Keratinocyte (primary cell): ENCODE data around the gene USP34. TPM values are rescaled to one million over a fixed set of nuclear protein-coding genes. Genes with fewer than 3 reads are reported as not detected.

ENCODE experiments used
- DNase-seq: peaks from one replicate; pipeline ENCODE4 v3.0.0-alpha.2; 2011; ENCODE audit warnings: low read depth, missing footprints, low spot score
- FAIRE-seq: peaks from 2 replicates; lab custom pipeline; 2011; peaks lifted over from hg19 to GRCh38; lab: Jason Lieb, UNC
- H2AFZ ChIP-seq: 2 replicates; pipeline ENCODE4 v1.6.0; 2012; ENCODE audit warnings: low read length, control low read depth, inconsistent platforms; ENCODE audit not compliant: control insufficient read depth
- H3K27ac ChIP-seq: 2 replicates; pipeline ENCODE4 v1.5.1; 2011; ENCODE audit warnings: low read length; ENCODE audit not compliant: control insufficient read depth, insufficient read depth
- H3K27me3 ChIP-seq: 3 replicates; pipeline ENCODE4 v1.6.0; 2011; ENCODE audit warnings: low read length; ENCODE audit not compliant: control insufficient read depth, insufficient read depth; ENCODE audit errors: extremely low read depth
- H3K36me3 ChIP-seq, 2 experiments: 2 replicates in 1 of 2; 3 replicates in 1 of 2; pipeline ENCODE4 v1.5.1; 2011; ENCODE audit warnings: low read length in 2 of 2, mild to moderate bottlenecking in 1 of 2; ENCODE audit not compliant: control insufficient read depth in 2 of 2, insufficient read depth in 2 of 2; ENCODE audit errors: extremely low read depth in 1 of 2
- H3K4me1 ChIP-seq: 3 replicates; pipeline ENCODE4 v1.5.1; 2011; ENCODE audit warnings: low read length; ENCODE audit not compliant: control insufficient read depth, insufficient read depth; ENCODE audit errors: extremely low read depth
- H3K4me2 ChIP-seq: 3 replicates; pipeline ENCODE4 v1.6.0; 2011; ENCODE audit warnings: low read depth, low read length; ENCODE audit not compliant: control insufficient read depth, insufficient read depth; ENCODE audit errors: extremely low read depth
- H3K4me3 ChIP-seq, 3 experiments: fragments of 200-600 bp in 1 of 3; sonication (generic) in 1 of 3; 2 replicates in 2 of 3; 3 replicates in 1 of 3; pipeline ENCODE4 v1.5.1; 2011 to 2016; ENCODE audit warnings: low read length in 3 of 3, mild to moderate bottlenecking in 3 of 3, control low read depth in 2 of 3, inconsistent platforms in 1 of 3, low read depth in 1 of 3, mixed read lengths in 1 of 3, mixed run types in 1 of 3, moderate library complexity in 1 of 3; ENCODE audit not compliant: control insufficient read depth in 2 of 3, insufficient read depth in 2 of 3; ENCODE audit errors: extremely low read depth in 1 of 3
- H3K79me2 ChIP-seq: 2 replicates; pipeline ENCODE4 v1.6.0; 2012; ENCODE audit warnings: low read length; ENCODE audit not compliant: control insufficient read depth, insufficient read depth
- H3K9ac ChIP-seq: 3 replicates; pipeline ENCODE4 v1.6.0; 2011; ENCODE audit warnings: low read length; ENCODE audit not compliant: control insufficient read depth, insufficient read depth; ENCODE audit errors: extremely low read depth
- H3K9me1 ChIP-seq: 3 replicates; pipeline ENCODE4 v1.6.0; 2011; ENCODE audit warnings: low read length; ENCODE audit not compliant: control insufficient read depth, insufficient read depth; ENCODE audit errors: extremely low read depth
- H3K9me3 ChIP-seq: 2 replicates; pipeline ENCODE4 v1.5.1; 2012; ENCODE audit warnings: low read depth, low read length; ENCODE audit not compliant: control insufficient read depth
- H4K20me1 ChIP-seq: 3 replicates; pipeline ENCODE4 v1.6.0; 2011; ENCODE audit warnings: low read length; ENCODE audit not compliant: control insufficient read depth, insufficient read depth; ENCODE audit errors: extremely low read depth
- CTCF ChIP-seq, 3 experiments: IDR thresholded peaks in 1 of 3; conservative IDR thresholded peaks in 1 of 3; optimal IDR thresholded peaks in 1 of 3; 2 replicates in 2 of 3; 3 replicates in 1 of 3; pipeline versions ENCODE3 to v1.5.1; 2011; ENCODE audit warnings: low read length in 3 of 3, mild to moderate bottlenecking in 3 of 3, moderate library complexity in 2 of 3, control low read depth in 1 of 3, inconsistent platforms in 1 of 3; ENCODE audit not compliant: insufficient read depth in 2 of 3; ENCODE audit errors: extremely low read depth in 1 of 3
- EZH2 ChIP-seq: IDR thresholded peaks from one replicate; pipeline ENCODE4 v1.6.1; 2012; ENCODE audit warnings: inconsistent platforms, mild to moderate bottlenecking, low read length, moderate library complexity
- dilution Hi-C: fragments of 300-500 bp; cut with MboI; formaldehyde crosslinking; loops from one replicate; pipeline ENCODE4 v1.7.0; 2020; ENCODE audit warnings: low sequenced_read_pairs; ENCODE audit not compliant: extremely low pct_ligation_motif_present
- polyA plus RNA-seq, 5 experiments: library from polyadenylated mRNA; depleted of rRNA in 3 of 5; stranded (reverse) in 3 of 5; stranded (forward) in 1 of 5; unstranded in 1 of 5; fragments of >200 nt; gene quantifications; 1 replicate in 1 of 5; 2 replicates in 3 of 5; 3 replicates in 1 of 5; pipeline versions ENCODE4 v1.2.1 to v1.2.3, GENCODE V29; 2011 to 2012; ENCODE audit warnings: missing spikeins in 2 of 5, low read depth in 1 of 5, low replicate concordance in 1 of 5

The USP34 gene
- polyA plus RNA-seq, 1 donor (not counting 4 experiments of a cell fraction or from before 2014, with no cell fraction given) = 54.7 TPM

GRCh38 chr2:61420991-61421544 is 49.8 kb downstream of the USP34 start:
- no peak for TF ChIP-seq CTCF (optimal IDR thresholded peaks at IDR 0.05 in 1 of 3, IDR thresholded peaks at IDR 0.05 in 1 of 3, conservative IDR thresholded peaks at IDR 0.05 in 1 of 3; ENCODE audit: extremely low read depth in 1 of 3, insufficient read depth in 2 of 3, low read length in 3 of 3)
- no peak for TF ChIP-seq EZH2
- no peak overlapping the region for H3K9ac ChIP-seq
- H3K4me3 ChIP-seq = no peak overlapping the region
- FAIRE-seq = no peak
- H3K36me3 ChIP-seq = peaks cover 3 to 4% of the 10 kb centered on the region in 2 experiments
- H4K20me1 ChIP-seq = peaks cover 27% of the 10 kb centered on the region
- no peak overlapping the region for H2AFZ ChIP-seq
- no peak overlapping the region for H3K4me2 ChIP-seq
- H3K27ac ChIP-seq = peak overlapping the region; percentile 30
- no peaks in the 10 kb centered on the region for H3K27me3 ChIP-seq
- no peaks in the 10 kb centered on the region for H3K9me3 ChIP-seq
- H3K4me1 ChIP-seq = peaks cover 18% of the 10 kb centered on the region
- peaks cover 81% of the 10 kb centered on the region for H3K79me2 ChIP-seq
- peaks cover 1% of the 10 kb centered on the region for H3K9me1 ChIP-seq
- dilution Hi-C loops = no loop called here
- no peak for DNase-seq

GRCh38 chr2:61419570-61419969 is 51.3 kb downstream of the USP34 start:
- H3K4me1 ChIP-seq = peaks cover 8% of the 10 kb centered on the region
- FAIRE-seq = no peak
- DNase-seq = no peak
- H3K4me2 ChIP-seq = no peak overlapping the region
- H3K9me3 ChIP-seq = no peaks in the 10 kb centered on the region
- dilution Hi-C loops = no loop called here
- H3K9me1 ChIP-seq = no peaks in the 10 kb centered on the region
- H3K27ac ChIP-seq = peak overlapping the region; percentile 3
- peaks cover 19% of the 10 kb centered on the region for H4K20me1 ChIP-seq
- H2AFZ ChIP-seq = no peak overlapping the region
- TF ChIP-seq EZH2 = no peak
- TF ChIP-seq CTCF (optimal IDR thresholded peaks at IDR 0.05 in 1 of 3, IDR thresholded peaks at IDR 0.05 in 1 of 3, conservative IDR thresholded peaks at IDR 0.05 in 1 of 3; ENCODE audit: extremely low read depth in 1 of 3, insufficient read depth in 2 of 3, low read length in 3 of 3) = no peak
- no peaks in the 10 kb centered on the region for H3K27me3 ChIP-seq
- peaks cover 69% of the 10 kb centered on the region for H3K79me2 ChIP-seq
- H3K9ac ChIP-seq = no peak overlapping the region
- H3K36me3 ChIP-seq = peaks cover 3 to 4% of the 10 kb centered on the region in 2 experiments
- no peak overlapping the region for H3K4me3 ChIP-seq
